ENCODE data around the gene TARDBP. TPM values are rescaled to one million over a fixed set of nuclear protein-coding genes. Genes with fewer than 3 reads are reported as not detected.
"Not testable (repeated sequence)": the region's sequence is repeated elsewhere in the genome, so short reads cannot be mapped to it uniquely, and the experiment has no call there.

TARDBP gene
- total RNA-seq, 1 experiment from 2014 or later = 283 TPM

DNA sequence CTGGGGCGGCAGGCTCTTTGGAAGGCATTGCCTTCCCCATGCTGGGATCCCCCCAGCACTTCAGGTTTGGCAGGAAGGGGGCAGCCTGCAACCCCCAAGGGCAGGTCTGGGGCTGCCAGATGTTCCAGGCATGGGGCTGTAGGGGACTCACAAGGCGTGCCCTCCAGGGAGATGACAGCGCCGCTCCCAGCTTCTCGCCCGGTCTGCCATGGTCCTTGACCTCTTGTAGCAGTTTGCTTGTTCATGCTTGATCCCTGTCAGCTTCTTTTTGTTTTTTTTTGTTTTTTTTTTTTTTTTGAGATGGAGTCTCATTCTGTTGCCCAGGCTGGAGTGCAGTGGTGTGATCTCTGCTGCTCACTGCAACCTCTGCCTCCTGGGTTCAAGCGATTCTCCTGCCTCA lies 21.6 kb upstream of the TARDBP start:
- H3K9me3 ChIP-seq (ENCODE audit: low read depth, low read length, poor library complexity, severe bottlenecking) = no peaks in the 10 kb centered on the region
- H3K27me3 ChIP-seq (replicated peaks; ENCODE audit: insufficient read depth, low read depth, low read length, poor library complexity) = no peaks in the 10 kb centered on the region
- no peaks in the 10 kb centered on the region for H3K36me3 ChIP-seq (ENCODE audit: insufficient read depth, low read length, poor library complexity, severe bottlenecking)
- CTCF ChIA-PET = no interaction called here
- POLR2A ChIA-PET (ENCODE audit: low non-redundant PET) = interaction anchor here (0.7 kb wide), 1 partner anchor 18 kb away, joined by 11 read pairs; no protein-coding TSS in a partner anchor
- no peak overlapping the region for H3K4me3 ChIP-seq (ENCODE audit: low read depth, low read length, poor library complexity, severe bottlenecking)
- peaks cover 11% of the 10 kb centered on the region for H3K4me1 ChIP-seq (ENCODE audit: insufficient read depth, low read length, poor library complexity, severe bottlenecking)
- DNase-seq (ENCODE audit: low spot score) = no peak
- BruUV-seq (replicated peaks) = no TSS peak
- no peak for TF ChIP-seq EZH2 (IDR thresholded peaks at IDR 0.05; ENCODE audit: borderline replicate concordance, low read depth, low read length, poor library complexity, severe bottlenecking)
- no peak for TF ChIP-seq CTCF (conservative IDR thresholded peaks at IDR 0.05; ENCODE audit: low read depth, low read length)
- H3K27ac ChIP-seq (ENCODE audit: low read depth, low read length, poor library complexity, severe bottlenecking) = no peak overlapping the region
- intact Hi-C loops (cut with micrococcal nuclease; ENCODE audit: unreplicated experiment) = no loop called here

GRCh38 chr1:10992004-10992403 lies 20.4 kb upstream of the TARDBP start:
- BruUV-seq (replicated peaks); H3K9me3 ChIP-seq (ENCODE audit: low read depth, low read length, poor library complexity, severe bottlenecking); intact Hi-C loops (cut with micrococcal nuclease; ENCODE audit: unreplicated experiment); H3K4me3 ChIP-seq (ENCODE audit: low read depth, low read length, poor library complexity, severe bottlenecking); H3K27me3 ChIP-seq (replicated peaks; ENCODE audit: insufficient read depth, low read depth, low read length, poor library complexity); POLR2A ChIA-PET (ENCODE audit: low non-redundant PET); H3K36me3 ChIP-seq (ENCODE audit: insufficient read depth, low read length, poor library complexity, severe bottlenecking): not testable (repeated sequence)
- DNase-seq (ENCODE audit: low spot score) = peak; percentile 39
- CTCF ChIA-PET = interaction anchor here (1.2 kb wide), 1 partner anchor 46 kb away, joined by 3 read pairs; no protein-coding TSS in a partner anchor
- Histone ChIP-seq H3K4me1 (ENCODE audit: insufficient read depth, low read length, poor library complexity, severe bottlenecking) (peaks cover 11% of the 10 kb centered on the region), H3K27ac (ENCODE audit: low read depth, low read length, poor library complexity, severe bottlenecking) (peak overlapping the region; percentile 55)

- Histone ChIP-seq H3K27ac (ENCODE audit: low read depth, low read length, poor library complexity, severe bottlenecking) (peak overlapping the region; percentile 55), H3K4me3 (ENCODE audit: low read depth, low read length, poor library complexity, severe bottlenecking) (no peak overlapping the region), H3K9me3 (ENCODE audit: low read depth, low read length, poor library complexity, severe bottlenecking) (no peaks in the 10 kb centered on the region), H3K4me1 (ENCODE audit: insufficient read depth, low read length, poor library complexity, severe bottlenecking) (peaks cover 11% of the 10 kb centered on the region), H3K36me3 (ENCODE audit: insufficient read depth, low read length, poor library complexity, severe bottlenecking) (no peaks in the 10 kb centered on the region), H3K27me3 (replicated peaks; ENCODE audit: insufficient read depth, low read depth, low read length, poor library complexity) (no peaks in the 10 kb centered on the region)
- POLR2A ChIA-PET (ENCODE audit: low non-redundant PET) = no interaction called here
- CTCF ChIA-PET = interaction anchor here (1.2 kb wide), 1 partner anchor 45 kb away, joined by 3 read pairs; no protein-coding TSS in a partner anchor
- no peak for TF ChIP-seq EZH2 (IDR thresholded peaks at IDR 0.05; ENCODE audit: borderline replicate concordance, low read depth, low read length, poor library complexity, severe bottlenecking)
- TF ChIP-seq CTCF (conservative IDR thresholded peaks at IDR 0.05; ENCODE audit: low read depth, low read length) = no peak
- intact Hi-C loops (cut with micrococcal nuclease; ENCODE audit: unreplicated experiment) = no loop called here
- DNase-seq (ENCODE audit: low spot score) = no peak
- no TSS peak for BruUV-seq (replicated peaks)
Measured at GRCh38 chr1:10992864-10993263, 19.6 kb upstream of the TARDBP start.

DNA sequence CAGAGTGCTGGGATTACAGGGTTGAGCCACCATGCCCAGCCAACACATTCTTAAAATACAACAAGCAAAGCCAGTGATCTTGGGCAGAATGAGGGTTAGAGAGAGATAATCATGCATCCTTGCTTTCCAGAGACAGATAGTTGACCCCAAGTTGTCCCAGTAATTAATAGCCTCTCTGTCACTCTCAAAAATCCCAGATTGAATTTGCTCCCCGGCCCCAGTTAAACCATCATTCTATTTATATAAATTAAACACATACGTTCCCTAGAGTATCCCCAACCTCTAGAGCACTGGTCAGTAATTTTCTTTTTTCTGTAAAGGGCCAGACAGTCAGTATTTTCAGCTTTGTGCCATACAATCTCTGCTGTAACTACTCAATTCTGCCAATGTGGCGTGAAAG lies 16.4 kb upstream of the TARDBP start:
- Histone ChIP-seq H3K9me3 (ENCODE audit: low read depth, low read length, poor library complexity, severe bottlenecking) (no peaks in the 10 kb centered on the region), H3K27ac (ENCODE audit: low read depth, low read length, poor library complexity, severe bottlenecking) (no peak overlapping the region), H3K4me1 (ENCODE audit: insufficient read depth, low read length, poor library complexity, severe bottlenecking) (peaks cover 7% of the 10 kb centered on the region), H3K27me3 (replicated peaks; ENCODE audit: insufficient read depth, low read depth, low read length, poor library complexity) (no peaks in the 10 kb centered on the region), H3K36me3 (ENCODE audit: insufficient read depth, low read length, poor library complexity, severe bottlenecking) (no peaks in the 10 kb centered on the region), H3K4me3 (ENCODE audit: low read depth, low read length, poor library complexity, severe bottlenecking) (no peak overlapping the region)
- TF ChIP-seq CTCF (conservative IDR thresholded peaks at IDR 0.05; ENCODE audit: low read depth, low read length) = no peak
- no peak for TF ChIP-seq EZH2 (IDR thresholded peaks at IDR 0.05; ENCODE audit: borderline replicate concordance, low read depth, low read length, poor library complexity, severe bottlenecking)
- POLR2A ChIA-PET (ENCODE audit: low non-redundant PET) = no interaction called here
- no TSS peak for BruUV-seq (replicated peaks)
- intact Hi-C loops (cut with micrococcal nuclease; ENCODE audit: unreplicated experiment) = no loop called here
- CTCF ChIA-PET = no interaction called here
- DNase-seq (ENCODE audit: low spot score) = no peak
